Parathyroid adenoma (tissue), 2 donors: ENCODE data around the gene NBPF15.
"Not testable (repeated sequence)": the region's sequence is repeated elsewhere in the genome, so short reads cannot be mapped to it uniquely, and the experiment has no call there.

Experiments used
- H2AFZ ChIP-seq: fragments of 300-600 bp; sonication (generic); one replicate; pipeline ENCODE4 v1.7.0; 2017; ENCODE audit warnings: antibody characterized with exemption, mild to moderate bottlenecking
- H3K27ac ChIP-seq: fragments of 300-600 bp; sonication (generic); one replicate; pipeline ENCODE4 v1.7.0; 2017
- H3K27me3 ChIP-seq: fragments of 300-600 bp; sonication (generic); one replicate; pipeline ENCODE4 v1.7.0; 2017; ENCODE audit warnings: low read length; ENCODE audit not compliant: control insufficient read depth, insufficient read depth
- H3K36me3 ChIP-seq: fragments of 300-600 bp; sonication (generic); one replicate; pipeline ENCODE4 v1.7.0; 2017; ENCODE audit warnings: low read length; ENCODE audit not compliant: control insufficient read depth, insufficient read depth
- H3K4me1 ChIP-seq: fragments of 300-600 bp; sonication (generic); one replicate; pipeline ENCODE4 v1.7.0; 2017; ENCODE audit warnings: control low read depth
- H3K4me2 ChIP-seq: fragments of 300-600 bp; sonication (generic); one replicate; pipeline ENCODE4 v1.7.0; 2017; ENCODE audit warnings: low read length
- H3K4me3 ChIP-seq: fragments of 300-600 bp; sonication (generic); one replicate; pipeline ENCODE4 v1.7.0; 2017; ENCODE audit warnings: low read depth, low read length
- H3K79me2 ChIP-seq: fragments of 300-600 bp; sonication (generic); one replicate; pipeline ENCODE4 v1.7.0; 2017; ENCODE audit warnings: control low read depth
- H3K9ac ChIP-seq: fragments of 300-600 bp; sonication (generic); one replicate; pipeline ENCODE4 v1.7.0; 2017; ENCODE audit warnings: mild to moderate bottlenecking
- H3K9me3 ChIP-seq: fragments of 300-600 bp; sonication (generic); one replicate; pipeline ENCODE4 v1.7.0; 2017; ENCODE audit warnings: low read length; ENCODE audit not compliant: control insufficient read depth
- donor health status: primary hyperparathyroidism.

NBPF15 gene

GRCh38 chr1:144442402-144442801, 19.1 kb downstream of the NBPF15 start:
- not testable (repeated sequence) for H3K36me3 ChIP-seq, H3K79me2 ChIP-seq, H3K9ac ChIP-seq, H3K27ac ChIP-seq, H3K4me1 ChIP-seq, H3K4me3 ChIP-seq, H2AFZ ChIP-seq, H3K27me3 ChIP-seq, H3K9me3 ChIP-seq, H3K4me2 ChIP-seq

GRCh38 chr1:144439737-144440136, 21.7 kb downstream of the NBPF15 start:
- not testable (repeated sequence) for H3K4me3 ChIP-seq, H3K27ac ChIP-seq, H3K79me2 ChIP-seq, H3K36me3 ChIP-seq, H3K9ac ChIP-seq, H2AFZ ChIP-seq, H3K4me2 ChIP-seq, H3K27me3 ChIP-seq, H3K9me3 ChIP-seq, H3K4me1 ChIP-seq

- H3K27me3 ChIP-seq, H3K79me2 ChIP-seq, H3K36me3 ChIP-seq, H3K9ac ChIP-seq, H3K9me3 ChIP-seq, H3K4me1 ChIP-seq: not testable (repeated sequence)
- Histone ChIP-seq H2AFZ (peak overlapping the region; percentile 87), H3K4me3 (peak overlapping the region; percentile 48), H3K4me2 (peak overlapping the region; percentile 46), H3K27ac (peak overlapping the region; percentile 66)
Measured at GRCh38 chr1:144418891-144419694, 42.4 kb downstream of the NBPF15 start.

- Histone ChIP-seq H3K4me3 (peak overlapping the region; percentile 85), H2AFZ (peak overlapping the region; percentile 68), H3K27ac (peak overlapping the region; percentile 84), H3K4me2 (peak overlapping the region; percentile 77)
- H3K36me3 ChIP-seq, H3K9ac ChIP-seq, H3K27me3 ChIP-seq, H3K4me1 ChIP-seq, H3K79me2 ChIP-seq, H3K9me3 ChIP-seq: not testable (repeated sequence)
Measured at GRCh38 chr1:144413404-144414118, 47.9 kb downstream of the NBPF15 start.

GRCh38 chr1:144412491-144413403, 48.7 kb downstream of the NBPF15 start:
- H2AFZ ChIP-seq = peak overlapping the region; percentile 68
- peak overlapping the region; percentile 77 for H3K4me2 ChIP-seq
- H3K79me2 ChIP-seq, H3K9ac ChIP-seq, H3K9me3 ChIP-seq, H3K4me1 ChIP-seq, H3K27me3 ChIP-seq, H3K36me3 ChIP-seq: not testable (repeated sequence)
- peak overlapping the region; percentile 85 for H3K4me3 ChIP-seq
- peak overlapping the region; percentile 84 for H3K27ac ChIP-seq

GRCh38 chr1:144412068-144412471, 49.4 kb downstream of the NBPF15 start:
- H3K79me2 ChIP-seq, H3K9ac ChIP-seq, H3K9me3 ChIP-seq, H3K36me3 ChIP-seq, H3K4me1 ChIP-seq, H3K27me3 ChIP-seq: not testable (repeated sequence)
- peak overlapping the region; percentile 77 for H3K4me2 ChIP-seq
- H3K4me3 ChIP-seq = peak overlapping the region; percentile 50
- peak overlapping the region; percentile 72 for H2AFZ ChIP-seq
- peak overlapping the region; percentile 47 for H3K27ac ChIP-seq

- not testable (repeated sequence) for H3K36me3 ChIP-seq, H3K4me2 ChIP-seq, H3K9me3 ChIP-seq, H2AFZ ChIP-seq, H3K27me3 ChIP-seq, H3K4me1 ChIP-seq, H3K79me2 ChIP-seq, H3K27ac ChIP-seq, H3K9ac ChIP-seq, H3K4me3 ChIP-seq
Measured at GRCh38 chr1:144402807-144403206, 58.7 kb downstream of the NBPF15 start.

GRCh38 chr1:144371651-144372050, 89.8 kb downstream of the NBPF15 start:
- not testable (repeated sequence) for H3K9me3 ChIP-seq, H3K36me3 ChIP-seq, H3K4me3 ChIP-seq, H3K9ac ChIP-seq, H3K27ac ChIP-seq, H3K4me1 ChIP-seq, H3K4me2 ChIP-seq, H3K79me2 ChIP-seq, H2AFZ ChIP-seq, H3K27me3 ChIP-seq
